GM15510 (cell line): Measurements from ENCODE around the gene KIF15.

Source experiments
- POLR2A ChIP-seq: IDR thresholded peaks from 3 replicates; pipeline ENCODE4 v1.6.1; 2011; ENCODE audit warnings: borderline replicate concordance; ENCODE audit not compliant: insufficient read length; ENCODE audit errors: extremely low read depth

Gene KIF15

DNA sequence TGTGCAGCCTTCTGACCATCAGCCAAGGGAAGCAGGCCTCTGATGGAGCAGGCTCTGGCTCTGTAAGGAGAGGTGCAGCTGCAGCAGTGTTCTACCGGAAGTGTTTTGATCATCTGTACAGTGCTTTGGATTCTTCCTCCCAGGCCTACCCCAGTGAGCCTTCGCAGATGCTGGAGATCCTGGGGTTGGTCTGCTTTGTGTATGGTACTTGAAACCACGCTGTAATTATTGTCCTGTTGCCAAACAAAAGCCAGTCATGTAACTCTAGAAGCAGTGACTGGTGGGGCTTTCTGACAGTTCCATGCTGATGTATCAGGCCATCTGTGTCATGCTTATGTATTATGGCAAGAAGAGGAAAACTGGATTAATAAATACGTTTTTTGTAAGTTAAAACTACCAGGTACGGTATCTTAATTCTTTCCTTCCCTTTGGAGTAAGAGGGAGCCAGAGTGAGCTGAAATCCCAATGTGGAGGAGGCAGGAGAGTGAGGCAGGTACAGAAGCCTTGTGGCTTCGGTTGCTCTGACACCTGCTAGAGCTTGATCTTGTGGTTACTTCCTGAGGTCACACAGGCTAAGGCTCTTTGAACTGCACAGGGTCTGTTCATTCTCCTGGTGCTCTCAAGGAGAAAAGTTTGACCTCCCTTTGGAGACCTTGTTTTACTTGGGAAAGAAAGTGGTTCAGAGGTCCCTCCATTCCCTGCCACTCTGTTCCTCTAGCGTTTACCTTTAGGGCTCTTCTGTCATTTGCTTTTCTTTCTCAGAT lies 103.9 kb downstream of the KIF15 start:
- TF ChIP-seq POLR2A, result no peak

DNA sequence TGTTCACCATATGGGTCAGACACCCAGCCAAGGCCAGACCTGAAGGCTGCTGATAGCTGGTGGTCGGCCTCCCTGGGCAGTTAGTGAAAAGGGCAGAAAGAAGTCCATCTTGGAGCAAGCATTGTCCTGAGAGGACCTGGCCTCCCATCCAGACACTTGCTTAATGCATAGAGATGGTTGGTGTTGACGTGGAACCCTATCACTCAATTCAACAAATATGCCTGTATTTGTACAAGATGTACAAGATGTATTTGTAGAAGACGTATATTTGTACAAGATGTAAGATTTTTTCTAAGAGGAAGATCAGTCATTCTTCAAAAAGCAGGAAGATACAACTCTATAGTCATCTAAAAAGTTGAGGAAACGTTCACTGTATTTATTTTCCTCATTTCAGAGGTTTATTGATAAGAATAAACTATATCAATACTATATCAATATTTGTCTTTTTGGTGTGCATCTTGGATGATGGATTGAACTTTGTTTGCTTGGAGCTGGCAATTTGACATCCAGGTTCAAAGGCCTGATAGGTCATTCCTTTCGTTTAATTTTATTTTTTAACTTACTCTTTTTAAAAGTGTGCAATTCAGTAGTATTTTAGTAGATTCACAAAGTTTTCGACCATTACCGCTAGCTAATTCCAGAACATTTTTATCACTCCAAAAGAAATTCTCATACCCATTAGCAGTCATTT lies 106.0 kb downstream of the KIF15 start:
- TF ChIP-seq POLR2A, result no peak

DNA sequence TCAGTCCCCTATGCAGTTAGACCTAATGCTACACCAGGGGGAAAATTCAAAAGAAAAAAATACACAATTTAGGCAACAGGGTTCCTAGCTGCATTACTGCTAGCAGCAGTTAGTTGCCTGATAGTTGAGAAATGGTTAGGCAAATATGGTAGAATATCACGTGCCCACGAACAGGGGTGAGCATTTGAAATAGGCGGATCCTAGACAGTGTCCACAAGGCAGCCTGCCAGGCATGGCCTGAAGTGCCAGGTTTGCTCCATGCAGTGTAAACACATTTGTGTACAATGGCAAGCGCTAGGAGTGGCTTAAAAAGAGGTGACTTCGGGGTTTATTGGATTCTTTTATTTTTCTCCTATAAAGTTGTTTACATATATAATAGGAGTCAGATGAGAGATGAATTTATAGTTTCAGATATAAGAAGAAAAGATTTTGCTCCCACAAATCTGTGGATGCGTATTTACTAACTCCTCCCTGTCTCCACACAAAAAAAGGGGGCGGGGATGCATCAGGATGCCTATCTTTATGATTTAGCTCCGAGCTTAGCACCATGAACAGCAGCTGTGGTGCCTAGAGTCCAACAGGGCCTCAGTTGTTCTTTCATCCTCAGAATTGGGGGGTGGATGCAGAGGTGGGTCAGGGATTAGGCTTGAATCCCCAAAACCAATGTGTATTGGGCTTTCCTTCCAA lies 108.9 kb downstream of the KIF15 start:
- no peak for TF ChIP-seq POLR2A

DNA sequence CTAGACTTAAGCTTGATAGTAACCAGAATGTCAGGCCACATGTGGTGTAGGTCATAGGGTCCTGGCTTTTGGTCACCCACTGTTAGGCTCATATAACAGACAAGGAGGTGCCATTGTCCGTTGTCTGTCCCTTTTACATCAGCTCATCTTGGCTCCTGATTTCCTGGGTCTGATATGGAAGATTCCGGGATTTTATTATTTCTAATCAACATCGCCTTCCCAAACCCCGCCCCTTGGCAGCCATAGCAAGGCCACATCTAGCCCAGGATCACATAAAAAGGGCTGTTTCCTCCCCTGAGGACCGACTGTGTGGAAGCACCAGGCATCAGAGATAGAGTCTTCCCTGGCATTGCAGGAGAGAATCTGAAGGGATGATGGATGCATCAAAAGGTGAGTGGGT lies 112.7 kb downstream of the KIF15 start, which contains the start of gene TGM4:
Gene TGM4, plus strand, starts transcription at position 301 of the 400 bp plus-strand sequence. Its CDS starts 71 bp downstream, at position 372.
- TF ChIP-seq POLR2A, result no peak

DNA sequence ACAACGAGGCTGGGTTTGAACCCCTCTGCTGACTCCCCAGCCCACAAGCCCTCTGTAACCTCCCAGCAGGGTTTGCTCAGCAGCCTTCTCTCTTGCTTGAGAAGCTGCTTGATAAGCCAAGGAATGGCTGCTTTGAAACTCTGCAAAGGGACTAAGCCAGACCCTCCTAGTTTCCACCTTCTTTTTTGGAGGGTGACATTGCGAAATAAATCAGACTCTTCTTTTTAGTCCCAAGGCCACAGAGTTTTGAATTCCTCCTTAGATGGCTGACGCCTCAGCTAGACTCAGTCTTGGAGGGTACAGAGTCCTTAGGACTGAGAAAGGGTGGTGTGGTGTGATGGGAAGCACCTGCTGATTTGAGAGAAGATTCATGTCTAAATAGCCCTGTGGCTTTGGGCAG lies 114.0 kb downstream of the KIF15 start:
- TF ChIP-seq POLR2A, result no peak

DNA sequence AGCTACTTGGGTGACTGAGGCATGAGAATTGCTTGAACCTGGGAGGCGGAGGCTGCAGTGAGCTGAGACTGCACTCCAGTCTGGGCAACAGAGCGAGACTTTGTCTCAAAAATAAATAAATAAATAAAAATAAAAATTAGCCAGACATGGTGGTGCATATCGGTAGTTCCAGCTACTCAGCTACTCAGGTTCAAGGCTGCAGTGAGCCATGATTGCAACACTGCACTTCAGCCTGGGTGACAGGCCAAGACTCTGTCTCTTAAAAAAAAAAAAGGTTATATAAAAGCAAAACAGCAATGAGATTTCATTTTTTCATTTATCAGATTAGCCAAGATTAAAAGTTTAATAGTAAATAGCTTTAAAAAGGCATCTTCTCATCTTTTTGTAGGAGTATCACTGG lies 115.7 kb downstream of the KIF15 start:
- TF ChIP-seq POLR2A, result no peak

DNA sequence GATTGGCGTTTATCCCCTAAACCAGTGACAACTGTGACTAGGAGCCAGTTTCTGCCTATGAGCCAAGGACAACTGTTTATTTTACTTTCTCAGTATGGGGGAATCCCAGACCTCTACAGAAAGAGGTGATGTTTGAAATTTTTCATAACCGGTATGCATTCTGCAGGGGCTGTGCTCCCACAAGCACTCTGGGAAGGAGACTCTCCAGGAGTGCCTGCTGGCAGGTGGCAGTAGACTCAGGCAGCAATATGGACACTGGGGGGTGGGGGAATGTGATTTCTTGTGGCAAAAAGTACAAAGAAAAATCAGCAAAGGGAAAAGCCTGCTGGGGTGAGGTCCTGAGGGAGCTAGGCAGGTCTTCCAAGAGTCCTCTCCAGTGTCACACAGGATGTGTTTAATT lies 118.7 kb downstream of the KIF15 start:
- no peak for TF ChIP-seq POLR2A

DNA sequence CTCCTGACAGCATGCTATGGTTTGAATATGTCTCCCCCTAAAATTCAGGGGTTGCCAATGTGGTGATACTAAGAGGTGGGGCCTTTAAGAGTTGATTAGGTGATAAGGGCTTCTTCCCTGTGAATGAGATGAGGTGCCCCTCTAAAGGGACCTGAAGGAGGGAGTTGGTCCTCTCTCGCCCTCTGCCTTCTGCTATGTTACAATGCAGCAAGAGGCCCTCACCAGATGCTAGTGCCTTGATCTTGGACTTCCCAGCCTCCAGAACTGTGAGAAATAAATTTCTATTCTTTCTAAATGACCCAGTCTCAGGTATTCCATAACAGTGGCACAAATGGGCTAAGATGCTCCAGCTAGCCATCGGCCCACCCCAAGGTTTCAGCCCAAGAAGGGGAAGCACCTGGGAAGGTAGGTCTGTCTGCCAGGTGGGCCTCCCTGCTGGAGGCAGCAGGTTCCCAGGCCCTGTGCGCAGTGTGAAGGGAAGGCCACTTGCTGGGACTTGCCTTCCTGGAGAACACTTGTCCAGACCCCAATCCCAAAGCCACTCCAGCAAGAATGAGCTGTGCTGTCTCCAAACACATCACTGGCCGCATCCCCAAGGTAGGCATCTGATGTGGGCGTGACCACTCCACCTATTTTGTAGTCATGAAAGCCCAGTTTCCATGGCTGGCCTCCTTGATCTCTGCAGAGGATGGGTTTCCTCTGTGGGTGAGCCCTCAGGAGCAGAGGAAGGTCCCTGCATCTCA lies 121.8 kb downstream of the KIF15 start:
- no peak for TF ChIP-seq POLR2A

DNA sequence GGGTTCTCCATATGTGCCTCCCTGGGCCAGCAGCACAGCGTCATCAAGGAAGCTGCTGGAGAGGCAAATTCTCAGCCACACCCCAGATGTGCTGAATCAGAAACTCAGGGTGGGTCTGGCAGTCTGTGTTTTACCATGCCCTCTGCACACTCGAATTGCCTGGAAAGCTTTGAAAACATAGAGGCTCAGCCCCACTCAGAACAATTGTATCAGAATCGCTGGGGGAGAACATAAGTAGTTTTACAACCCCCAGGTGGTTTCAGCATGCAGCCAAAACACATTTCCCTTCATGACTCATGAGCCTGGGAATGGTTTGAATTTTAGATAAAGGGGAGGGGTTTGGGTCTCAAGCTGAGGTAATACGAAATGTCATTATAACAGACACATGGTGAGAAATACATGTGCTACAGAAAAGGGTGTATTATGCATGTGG lies 122.4 kb downstream of the KIF15 start:
- no peak for TF ChIP-seq POLR2A

DNA sequence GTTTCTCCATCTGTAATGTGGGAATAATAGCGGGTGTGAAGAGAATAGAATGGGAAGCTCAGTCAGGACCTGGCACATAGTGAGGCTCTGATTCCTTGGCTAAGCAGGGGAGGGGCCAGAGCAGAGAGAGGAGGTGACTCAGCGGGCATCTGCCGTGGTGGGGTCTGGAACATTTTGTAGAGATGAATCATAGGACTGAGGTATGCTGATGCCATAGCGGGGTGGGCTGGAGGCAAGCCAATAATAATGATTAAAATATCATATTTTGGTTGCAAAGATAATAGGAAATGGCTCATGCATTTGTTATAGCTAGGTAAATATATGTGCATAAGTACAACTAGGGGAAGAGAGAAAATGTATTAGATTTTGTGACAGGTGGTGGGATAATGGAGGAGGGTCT lies 124.0 kb downstream of the KIF15 start:
- TF ChIP-seq POLR2A, result no peak

DNA sequence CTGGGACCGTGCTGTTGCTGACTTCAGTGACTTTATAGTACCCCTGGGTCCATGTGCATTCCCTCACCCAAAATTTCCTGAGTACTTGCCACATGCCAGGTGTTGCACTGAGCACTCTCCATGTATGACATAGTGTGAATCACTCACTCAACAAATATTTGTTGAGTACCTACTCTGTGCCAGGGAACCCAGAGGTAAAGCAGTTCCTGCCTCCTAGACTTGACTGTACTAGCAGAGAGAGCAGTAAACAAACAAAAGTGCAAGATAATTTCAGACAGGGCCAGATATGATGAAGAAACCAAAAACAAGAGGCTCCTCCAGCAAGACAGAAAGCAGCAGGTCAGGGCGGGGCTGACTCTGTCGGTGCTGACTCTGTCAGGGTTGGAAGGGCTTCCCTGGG lies 125.0 kb downstream of the KIF15 start:
- no peak for TF ChIP-seq POLR2A

DNA sequence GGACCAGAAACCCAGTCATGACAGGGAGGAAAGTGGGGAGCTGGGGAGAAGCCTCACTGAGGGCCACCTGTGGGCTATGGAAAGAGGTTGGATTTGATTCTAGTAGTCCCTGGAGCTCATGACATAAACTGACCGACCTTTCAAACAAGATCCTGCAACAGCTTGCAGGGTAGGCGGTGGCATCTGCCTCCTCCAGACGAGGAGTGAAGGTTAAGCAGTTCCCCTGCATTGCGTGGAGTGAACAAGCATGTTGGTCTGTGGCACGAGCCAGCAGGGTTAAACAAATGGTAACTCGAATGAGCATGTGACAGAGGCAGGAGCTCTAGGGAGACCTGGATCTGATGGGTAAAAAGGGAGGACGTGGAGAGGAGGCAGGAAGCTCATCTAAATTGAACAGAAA lies 125.5 kb downstream of the KIF15 start:
- no peak for TF ChIP-seq POLR2A

DNA sequence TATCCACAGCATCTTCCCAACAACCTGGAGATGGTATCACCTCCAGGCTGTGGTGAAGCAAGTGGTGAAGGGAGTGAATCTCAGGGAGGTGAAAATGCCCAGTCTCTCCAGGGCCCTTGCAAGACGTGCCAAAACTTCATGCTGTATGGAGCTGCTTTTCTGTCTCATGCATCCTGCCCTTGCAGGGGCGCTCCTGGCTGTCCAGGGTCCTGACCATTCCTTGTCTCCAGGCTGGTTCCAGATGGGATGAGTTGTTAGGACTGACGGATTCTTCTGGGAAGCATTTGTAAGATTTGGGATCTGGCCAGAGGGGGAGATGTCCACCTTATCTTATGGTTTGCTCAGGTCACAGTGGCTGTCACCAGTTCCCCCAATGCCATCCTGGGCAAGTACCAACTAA lies 128.7 kb downstream of the KIF15 start:
- no peak for TF ChIP-seq POLR2A

DNA sequence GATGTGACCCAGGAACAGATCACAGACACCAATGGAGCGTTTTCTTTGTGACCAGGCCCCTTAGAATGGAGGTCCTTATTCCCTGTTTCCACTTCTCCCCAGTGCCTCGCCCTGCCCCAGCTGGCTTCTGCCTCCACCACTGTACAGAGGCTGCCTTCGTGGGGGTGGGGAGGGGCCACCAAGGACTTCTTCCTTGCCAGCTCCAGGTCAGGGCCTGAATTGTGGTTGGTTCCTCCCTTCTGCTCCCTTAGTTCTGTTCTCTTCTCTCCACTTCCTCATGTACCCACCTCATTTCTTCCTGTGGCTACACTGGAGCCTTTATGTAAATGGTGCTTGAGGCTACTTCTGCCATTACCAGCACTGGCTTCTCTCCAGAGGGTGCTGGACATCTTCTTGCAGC lies 129.3 kb downstream of the KIF15 start:
- TF ChIP-seq POLR2A, result no peak

DNA sequence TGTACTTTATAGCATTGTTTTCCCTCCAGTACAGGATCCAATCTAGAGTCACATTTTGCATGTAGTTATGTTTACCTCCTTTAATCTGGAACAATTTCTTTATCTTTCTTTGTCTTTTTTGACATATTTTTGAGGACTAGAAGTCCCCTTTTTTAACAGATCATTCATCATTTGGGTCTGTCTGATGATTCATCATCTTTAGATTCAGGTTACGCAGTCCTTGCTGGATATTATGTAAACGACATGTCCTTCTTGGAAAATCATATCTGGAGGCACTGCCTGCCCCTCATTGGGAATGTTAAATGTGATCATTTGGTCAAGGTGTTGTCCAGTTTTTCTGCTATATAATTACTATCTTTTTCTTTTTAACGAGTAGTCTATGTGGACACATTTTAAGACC lies 131.1 kb downstream of the KIF15 start:
- TF ChIP-seq POLR2A, result no peak
